SK-N-MC (cell line): ENCODE results near the gene CRHR2.

Experiments used
- EZH2 ChIP-seq: fragments of 200-600 bp; sonication (generic); IDR thresholded peaks from one replicate; pipeline ENCODE4 v1.6.1; 2017; ENCODE audit warnings: antibody characterized with exemption
- POLR2AphosphoS5 ChIP-seq: IDR thresholded peaks from 2 replicates; pipeline ENCODE4 v1.6.1; 2012; ENCODE audit warnings: mild to moderate bottlenecking, low read depth, low read length, borderline replicate concordance

DNA sequence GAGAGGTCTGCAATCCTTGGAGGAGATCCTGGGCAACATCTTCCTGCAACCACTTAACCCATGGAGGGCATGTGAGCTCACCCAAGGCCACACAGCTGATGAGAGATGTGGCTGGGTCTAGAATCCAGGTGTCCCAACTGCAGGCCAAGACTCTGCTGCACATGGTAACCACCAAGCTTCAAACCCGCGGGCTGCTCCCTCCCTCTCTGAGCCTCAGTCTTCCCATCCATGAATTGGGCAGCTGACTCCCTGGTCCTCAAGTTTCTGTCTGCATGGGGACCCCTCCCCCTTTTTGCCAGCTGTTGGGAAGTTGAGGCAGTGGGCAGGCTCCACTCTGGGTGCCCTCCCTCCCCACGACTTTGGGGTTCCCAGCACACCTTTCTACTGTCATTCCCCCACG lies 48.7 kb upstream of the CRHR2 start:
- TF ChIP-seq EZH2 (no peak), POLR2AphosphoS5 (no peak)
